SJCRH30 (cell line): Measurements from ENCODE around the gene FAM89B. TPM values are rescaled to one million over a fixed set of nuclear protein-coding genes. Genes with fewer than 3 reads are reported as not detected.
"Not testable (repeated sequence)": the region's sequence is repeated elsewhere in the genome, so short reads cannot be mapped to it uniquely, and the experiment has no call there.

Experiments
- DNase-seq, 2 experiments: peaks; one replicate each; pipeline ENCODE4 v3.0.0-alpha.2; 2015 to 2020
- H3K27ac ChIP-seq: fragments of 250-450 bp; sonication (Bioruptor Pico); 2 replicates; pipeline ENCODE4 v1.5.1; 2020; ENCODE audit warnings: mild to moderate bottlenecking, moderate library complexity
- H3K27me3 ChIP-seq: fragments of 250-450 bp; sonication (Bioruptor Pico); 2 replicates; pipeline ENCODE4 v1.5.1; 2020; ENCODE audit warnings: mild to moderate bottlenecking, moderate library complexity
- H3K36me3 ChIP-seq: fragments of 250-450 bp; sonication (Bioruptor Pico); 2 replicates; pipeline ENCODE4 v1.5.1; 2020; ENCODE audit warnings: mild to moderate bottlenecking, moderate library complexity
- H3K4me1 ChIP-seq: fragments of 250-450 bp; sonication (Bioruptor Pico); 2 replicates; pipeline ENCODE4 v1.5.1; 2020; ENCODE audit warnings: mild to moderate bottlenecking, moderate library complexity
- H3K4me3 ChIP-seq: fragments of 250-450 bp; sonication (Bioruptor Pico); 2 replicates; pipeline ENCODE4 v1.5.1; 2020; ENCODE audit warnings: mild to moderate bottlenecking, moderate library complexity
- H3K9me3 ChIP-seq: fragments of 250-450 bp; sonication (Bioruptor Pico); replicated peaks from 2 replicates; pipeline ENCODE4 v1.5.1; 2020; ENCODE audit warnings: mild to moderate bottlenecking, moderate library complexity
- total RNA-seq: library from RNA; depleted of rRNA; stranded (reverse); fragments of >200 nt; shearing (Covaris generic); gene quantifications from 2 replicates; pipeline ENCODE4 v1.2.3, GENCODE V29; 2014; rRNA removed

Gene FAM89B
- 18.3 and 21.5 TPM in 2 replicates for total RNA-seq

GRCh38 chr11:65572356-65573051, at the start of gene FAM89B:
TSS of gene FAM89B (plus strand) at chr11:65572538. CDS start at chr11:65572670, 132 bp downstream.
- Histone ChIP-seq H3K4me1 (peaks cover 34% of the 10 kb centered on the region), H3K27me3 (no peaks in the 10 kb centered on the region), H3K36me3 (no peaks in the 10 kb centered on the region), H3K27ac (no peak within 1 kb of the TSS), H3K9me3 (no peaks in the 10 kb centered on the region), H3K4me3 (peak within 1 kb of the TSS; percentile 56)
- DNase-seq: peak; percentile 83 to 84

GRCh38 chr11:65522718-65523630, 49.4 kb upstream of the FAM89B start:
- not testable (repeated sequence) for H3K4me1 ChIP-seq, H3K9me3 ChIP-seq, DNase-seq, H3K4me3 ChIP-seq, H3K27me3 ChIP-seq, H3K36me3 ChIP-seq, H3K27ac ChIP-seq

- not testable (repeated sequence) for H3K9me3 ChIP-seq, H3K4me1 ChIP-seq, DNase-seq, H3K27me3 ChIP-seq, H3K4me3 ChIP-seq, H3K36me3 ChIP-seq, H3K27ac ChIP-seq
These were observed 48.7 kb upstream of the FAM89B start for GRCh38 chr11:65523631-65523968.

- DNase-seq: no peak
- H3K9me3 ChIP-seq: no peaks in the 10 kb centered on the region
These were observed 48.2 kb upstream of the FAM89B start for GRCh38 chr11:65524014-65524740.

GRCh38 chr11:65524741-65525545, 47.4 kb upstream of the FAM89B start, which contains the start of gene SCYL1:
TSS of gene SCYL1 (plus strand) at chr11:65525083. CDS start at chr11:65525154, 71 bp downstream.
- peak within 1 kb of the TSS; percentile 67 for H3K27ac ChIP-seq
- H3K27me3 ChIP-seq: no peaks in the 10 kb centered on the region
- peak within 1 kb of the TSS; percentile 99 for H3K4me3 ChIP-seq
- no peaks in the 10 kb centered on the region for H3K36me3 ChIP-seq
- DNase-seq: peak; percentile 67 to 80
- peaks cover 4% of the 10 kb centered on the region; the same call in 1 of the 2 replicates for H3K4me1 ChIP-seq
- no peaks in the 10 kb centered on the region for H3K9me3 ChIP-seq

More at GRCh38 chr11:65524014-65524740, 48.2 kb upstream of the FAM89B start:
- Histone ChIP-seq H3K4me3 (peak overlapping the region; percentile 40), H3K27me3 (no peaks in the 10 kb centered on the region), H3K27ac (no peak overlapping the region), H3K36me3 (no peaks in the 10 kb centered on the region), H3K4me1 (peaks cover 4% of the 10 kb centered on the region; the same call in 1 of the 2 replicates)

- Histone ChIP-seq H3K9me3 (no peaks in the 10 kb centered on the region), H3K27ac (peak overlapping the region; percentile 67)
- no peak for DNase-seq
These were observed 46.5 kb upstream of the FAM89B start for GRCh38 chr11:65525546-65526480.

GRCh38 chr11:65526744-65527143, 45.6 kb upstream of the FAM89B start:
- no peak overlapping the region for H3K27ac ChIP-seq
- peaks cover 4% of the 10 kb centered on the region; the same call in 1 of the 2 replicates for H3K4me1 ChIP-seq
- peaks cover 8% of the 10 kb centered on the region; the same call in 1 of the 2 replicates for H3K36me3 ChIP-seq

More at GRCh38 chr11:65525546-65526480, 46.5 kb upstream of the FAM89B start:
- Histone ChIP-seq H3K27me3 (no peaks in the 10 kb centered on the region), H3K36me3 (peaks cover 3% of the 10 kb centered on the region; the same call in 1 of the 2 replicates), H3K4me1 (peaks cover 4% of the 10 kb centered on the region; the same call in 1 of the 2 replicates), H3K4me3 (peak overlapping the region; percentile 99)

GRCh38 chr11:65528819-65529350, 43.5 kb upstream of the FAM89B start:
- no peaks in the 10 kb centered on the region for H3K27me3 ChIP-seq
- peaks cover 4% of the 10 kb centered on the region; the same call in 1 of the 2 replicates for H3K4me1 ChIP-seq
- H3K4me3 ChIP-seq: no peak overlapping the region
- peaks cover 15% of the 10 kb centered on the region for H3K36me3 ChIP-seq
- no peak overlapping the region for H3K27ac ChIP-seq
- DNase-seq: no peak
- H3K9me3 ChIP-seq: no peaks in the 10 kb centered on the region

More at GRCh38 chr11:65526744-65527143, 45.6 kb upstream of the FAM89B start:
- Histone ChIP-seq H3K27me3 (no peaks in the 10 kb centered on the region), H3K9me3 (no peaks in the 10 kb centered on the region), H3K4me3 (no peak overlapping the region)
- DNase-seq: no peak

- no peaks in the 10 kb centered on the region for H3K9me3 ChIP-seq
- H3K4me3 ChIP-seq: no peak overlapping the region
- H3K27ac ChIP-seq: no peak overlapping the region
- no peak for DNase-seq
- H3K4me1 ChIP-seq: peaks cover 4% of the 10 kb centered on the region; the same call in 1 of the 2 replicates
- peaks cover 15% of the 10 kb centered on the region for H3K36me3 ChIP-seq
- H3K27me3 ChIP-seq: no peaks in the 10 kb centered on the region
These were observed 42.7 kb upstream of the FAM89B start for GRCh38 chr11:65529475-65530156.

- H3K9me3 ChIP-seq: no peaks in the 10 kb centered on the region
- no peaks in the 10 kb centered on the region for H3K27me3 ChIP-seq
- no peak overlapping the region for H3K27ac ChIP-seq
- peaks cover 15% of the 10 kb centered on the region for H3K36me3 ChIP-seq
- H3K4me3 ChIP-seq: no peak overlapping the region
- no peak for DNase-seq
- H3K4me1 ChIP-seq: peaks cover 4% of the 10 kb centered on the region; the same call in 1 of the 2 replicates
These were observed 42.2 kb upstream of the FAM89B start for GRCh38 chr11:65530157-65530496.

GRCh38 chr11:65532388-65533064, 39.8 kb upstream of the FAM89B start:
- no peaks in the 10 kb centered on the region for H3K27me3 ChIP-seq
- DNase-seq: no peak
- peaks cover 7% of the 10 kb centered on the region for H3K4me1 ChIP-seq
- no peaks in the 10 kb centered on the region for H3K9me3 ChIP-seq
- H3K4me3 ChIP-seq: no peak overlapping the region
- H3K27ac ChIP-seq: no peak overlapping the region
- peaks cover 15% of the 10 kb centered on the region for H3K36me3 ChIP-seq

GRCh38 chr11:65535102-65535501, 37.2 kb upstream of the FAM89B start:
- peaks cover 14% of the 10 kb centered on the region for H3K4me1 ChIP-seq
- H3K27ac ChIP-seq: no peak overlapping the region
- peaks cover 22% of the 10 kb centered on the region for H3K36me3 ChIP-seq
- H3K4me3 ChIP-seq: no peak overlapping the region
- DNase-seq: no peak
- H3K27me3 ChIP-seq: no peaks in the 10 kb centered on the region
- H3K9me3 ChIP-seq: no peaks in the 10 kb centered on the region
